ENCODE results near the gene INPP5E.

The INPP5E gene

GRCh38 chr9:136456258-136456657 lies 16.6 kb upstream of the INPP5E start:
- H3K4me3 ChIP-seq (ENCODE audit: low read depth, low read length) = no peak overlapping the region
- no peak overlapping the region for H3K27ac ChIP-seq (ENCODE audit: low read depth, low read length)
- no peaks in the 10 kb centered on the region for H3K4me1 ChIP-seq (ENCODE audit: control insufficient read depth, insufficient read depth, low read length)
- no peaks in the 10 kb centered on the region for H3K9me3 ChIP-seq (ENCODE audit: control insufficient read depth, insufficient read depth, low read depth, low read length)
- H3K36me3 ChIP-seq (ENCODE audit: control insufficient read depth, insufficient read depth, low read length) = peaks cover 90% of the 10 kb centered on the region
- no peaks in the 10 kb centered on the region for H3K27me3 ChIP-seq (ENCODE audit: control insufficient read depth, insufficient read depth, low read length)
- H3K9ac ChIP-seq (ENCODE audit: low read length) = no peak overlapping the region

GRCh38 chr9:136455043-136456002 lies 15.7 kb upstream of the INPP5E start:
- H3K36me3 ChIP-seq (ENCODE audit: control insufficient read depth, insufficient read depth, low read length) = peaks cover 90% of the 10 kb centered on the region
- H3K9ac ChIP-seq (ENCODE audit: low read length) = no peak overlapping the region
- H3K27ac ChIP-seq (ENCODE audit: low read depth, low read length) = no peak overlapping the region

GRCh38 chr9:136454026-136454796 lies 14.6 kb upstream of the INPP5E start:
- Histone ChIP-seq H3K9ac (ENCODE audit: low read length) (no peak overlapping the region), H3K36me3 (ENCODE audit: control insufficient read depth, insufficient read depth, low read length) (peaks cover 91% of the 10 kb centered on the region), H3K4me1 (ENCODE audit: control insufficient read depth, insufficient read depth, low read length) (no peaks in the 10 kb centered on the region), H3K9me3 (ENCODE audit: control insufficient read depth, insufficient read depth, low read depth, low read length) (no peaks in the 10 kb centered on the region), H3K27ac (ENCODE audit: low read depth, low read length) (no peak overlapping the region), H3K27me3 (ENCODE audit: control insufficient read depth, insufficient read depth, low read length) (no peaks in the 10 kb centered on the region), H3K4me3 (ENCODE audit: low read depth, low read length) (no peak overlapping the region)

More at GRCh38 chr9:136455043-136456002, 15.7 kb upstream of the INPP5E start:
- H3K4me3 ChIP-seq (ENCODE audit: low read depth, low read length) = no peak overlapping the region
- H3K9me3 ChIP-seq (ENCODE audit: control insufficient read depth, insufficient read depth, low read depth, low read length) = no peaks in the 10 kb centered on the region
- no peaks in the 10 kb centered on the region for H3K27me3 ChIP-seq (ENCODE audit: control insufficient read depth, insufficient read depth, low read length)
- H3K4me1 ChIP-seq (ENCODE audit: control insufficient read depth, insufficient read depth, low read length) = no peaks in the 10 kb centered on the region

- H3K9ac ChIP-seq (ENCODE audit: low read length) = no peak overlapping the region
- peaks cover 91% of the 10 kb centered on the region for H3K36me3 ChIP-seq (ENCODE audit: control insufficient read depth, insufficient read depth, low read length)
- H3K4me1 ChIP-seq (ENCODE audit: control insufficient read depth, insufficient read depth, low read length) = no peaks in the 10 kb centered on the region
- no peak overlapping the region for H3K4me3 ChIP-seq (ENCODE audit: low read depth, low read length)
- H3K9me3 ChIP-seq (ENCODE audit: control insufficient read depth, insufficient read depth, low read depth, low read length) = no peaks in the 10 kb centered on the region
- H3K27me3 ChIP-seq (ENCODE audit: control insufficient read depth, insufficient read depth, low read length) = no peaks in the 10 kb centered on the region
- no peak overlapping the region for H3K27ac ChIP-seq (ENCODE audit: low read depth, low read length)
Observed at GRCh38 chr9:136453326-136453725, 13.7 kb upstream of the INPP5E start.

GRCh38 chr9:136451221-136451877 lies 11.7 kb upstream of the INPP5E start:
- Histone ChIP-seq H3K4me1 (ENCODE audit: control insufficient read depth, insufficient read depth, low read length) (no peaks in the 10 kb centered on the region), H3K27me3 (ENCODE audit: control insufficient read depth, insufficient read depth, low read length) (no peaks in the 10 kb centered on the region), H3K9me3 (ENCODE audit: control insufficient read depth, insufficient read depth, low read depth, low read length) (no peaks in the 10 kb centered on the region), H3K4me3 (ENCODE audit: low read depth, low read length) (no peak overlapping the region), H3K36me3 (ENCODE audit: control insufficient read depth, insufficient read depth, low read length) (peaks cover 91% of the 10 kb centered on the region), H3K9ac (ENCODE audit: low read length) (no peak overlapping the region), H3K27ac (ENCODE audit: low read depth, low read length) (no peak overlapping the region)

GRCh38 chr9:136448655-136449054 lies 9.0 kb upstream of the INPP5E start:
- Histone ChIP-seq H3K4me1 (ENCODE audit: control insufficient read depth, insufficient read depth, low read length) (no peaks in the 10 kb centered on the region), H3K9ac (ENCODE audit: low read length) (no peak overlapping the region), H3K27me3 (ENCODE audit: control insufficient read depth, insufficient read depth, low read length) (no peaks in the 10 kb centered on the region), H3K4me3 (ENCODE audit: low read depth, low read length) (no peak overlapping the region), H3K9me3 (ENCODE audit: control insufficient read depth, insufficient read depth, low read depth, low read length) (no peaks in the 10 kb centered on the region), H3K27ac (ENCODE audit: low read depth, low read length) (no peak overlapping the region), H3K36me3 (ENCODE audit: control insufficient read depth, insufficient read depth, low read length) (peaks cover 91% of the 10 kb centered on the region)

GRCh38 chr9:136447173-136447778 lies 7.6 kb upstream of the INPP5E start:
- no peaks in the 10 kb centered on the region for H3K4me1 ChIP-seq (ENCODE audit: control insufficient read depth, insufficient read depth, low read length)
- H3K36me3 ChIP-seq (ENCODE audit: control insufficient read depth, insufficient read depth, low read length) = peaks cover 96% of the 10 kb centered on the region
- no peaks in the 10 kb centered on the region for H3K9me3 ChIP-seq (ENCODE audit: control insufficient read depth, insufficient read depth, low read depth, low read length)
- H3K27ac ChIP-seq (ENCODE audit: low read depth, low read length) = no peak overlapping the region
- no peaks in the 10 kb centered on the region for H3K27me3 ChIP-seq (ENCODE audit: control insufficient read depth, insufficient read depth, low read length)
- no peak overlapping the region for H3K4me3 ChIP-seq (ENCODE audit: low read depth, low read length)
- peak overlapping the region; percentile 10 for H3K9ac ChIP-seq (ENCODE audit: low read length)

- no peak overlapping the region for H3K9ac ChIP-seq (ENCODE audit: low read length)
- no peaks in the 10 kb centered on the region for H3K9me3 ChIP-seq (ENCODE audit: control insufficient read depth, insufficient read depth, low read depth, low read length)
- H3K4me1 ChIP-seq (ENCODE audit: control insufficient read depth, insufficient read depth, low read length) = no peaks in the 10 kb centered on the region
- no peaks in the 10 kb centered on the region for H3K27me3 ChIP-seq (ENCODE audit: control insufficient read depth, insufficient read depth, low read length)
- no peak overlapping the region for H3K4me3 ChIP-seq (ENCODE audit: low read depth, low read length)
- no peak overlapping the region for H3K27ac ChIP-seq (ENCODE audit: low read depth, low read length)
- H3K36me3 ChIP-seq (ENCODE audit: control insufficient read depth, insufficient read depth, low read length) = peaks cover 98% of the 10 kb centered on the region
Observed at GRCh38 chr9:136445799-136446198, 6.2 kb upstream of the INPP5E start.

GRCh38 chr9:136444102-136444501 lies 4.5 kb upstream of the INPP5E start:
- H3K9ac ChIP-seq (ENCODE audit: low read length) = no peak overlapping the region
- H3K4me3 ChIP-seq (ENCODE audit: low read depth, low read length) = no peak overlapping the region
- H3K36me3 ChIP-seq (ENCODE audit: control insufficient read depth, insufficient read depth, low read length) = peaks cover 88% of the 10 kb centered on the region
- H3K27ac ChIP-seq (ENCODE audit: low read depth, low read length) = no peak overlapping the region
- H3K9me3 ChIP-seq (ENCODE audit: control insufficient read depth, insufficient read depth, low read depth, low read length) = no peaks in the 10 kb centered on the region
- no peaks in the 10 kb centered on the region for H3K4me1 ChIP-seq (ENCODE audit: control insufficient read depth, insufficient read depth, low read length)
- no peaks in the 10 kb centered on the region for H3K27me3 ChIP-seq (ENCODE audit: control insufficient read depth, insufficient read depth, low read length)

GRCh38 chr9:136443687-136444086 lies 4.0 kb upstream of the INPP5E start:
- Histone ChIP-seq H3K4me3 (ENCODE audit: low read depth, low read length) (no peak overlapping the region), H3K4me1 (ENCODE audit: control insufficient read depth, insufficient read depth, low read length) (no peaks in the 10 kb centered on the region), H3K36me3 (ENCODE audit: control insufficient read depth, insufficient read depth, low read length) (peaks cover 84% of the 10 kb centered on the region), H3K27me3 (ENCODE audit: control insufficient read depth, insufficient read depth, low read length) (no peaks in the 10 kb centered on the region), H3K9me3 (ENCODE audit: control insufficient read depth, insufficient read depth, low read depth, low read length) (no peaks in the 10 kb centered on the region), H3K27ac (ENCODE audit: low read depth, low read length) (no peak overlapping the region), H3K9ac (ENCODE audit: low read length) (no peak overlapping the region)
